IMR-90 (cell line): ENCODE results near the gene LDHAL6B.

ENCODE experiments used
- BHLHE40 ChIP-seq: fragments of 150-350 bp; IDR thresholded peaks from 2 replicates; pipeline ENCODE4 v1.6.1; 2016; ENCODE audit warnings: mild to moderate bottlenecking, low read depth, low read length
- FOS ChIP-seq: fragments of 150-350 bp; IDR thresholded peaks from 2 replicates; pipeline ENCODE4 v1.6.1; 2016; ENCODE audit warnings: low read depth, low read length
- MXI1 ChIP-seq: IDR thresholded peaks from 2 replicates; pipeline ENCODE4 v1.6.1; 2012; ENCODE audit warnings: low read depth, mild to moderate bottlenecking, low read length, moderate library complexity, borderline replicate concordance
- POLR2A ChIP-seq: IDR thresholded peaks from 2 replicates; pipeline ENCODE4 v1.6.1; 2012; ENCODE audit warnings: mild to moderate bottlenecking, low read depth, low read length
- RCOR1 ChIP-seq: IDR thresholded peaks from 2 replicates; pipeline ENCODE4 v1.6.1; 2012; ENCODE audit warnings: mild to moderate bottlenecking, low read length, improper control_type of control experiment; ENCODE audit not compliant: insufficient replicate concordance
- SMC3 ChIP-seq: fragments of 150-350 bp; IDR thresholded peaks from 2 replicates; pipeline ENCODE4 v1.6.1; 2016; ENCODE audit warnings: low read depth, mild to moderate bottlenecking, antibody characterized with exemption, low read length, moderate library complexity
- TF ChIP-seq, protein P1 (sequence below): conservative IDR thresholded peaks from 2 replicates; pipeline ENCODE4 v1.5.1; 2012; ENCODE audit warnings: mild to moderate bottlenecking, low read depth, low read length, improper control_type of control experiment
- TF ChIP-seq, protein P2 (sequence below): fragments of 150-350 bp; IDR thresholded peaks from 2 replicates; pipeline ENCODE4 v1.6.1; 2016; ENCODE audit warnings: low read depth, mild to moderate bottlenecking, low read length, moderate library complexity, borderline replicate concordance

DNA sequence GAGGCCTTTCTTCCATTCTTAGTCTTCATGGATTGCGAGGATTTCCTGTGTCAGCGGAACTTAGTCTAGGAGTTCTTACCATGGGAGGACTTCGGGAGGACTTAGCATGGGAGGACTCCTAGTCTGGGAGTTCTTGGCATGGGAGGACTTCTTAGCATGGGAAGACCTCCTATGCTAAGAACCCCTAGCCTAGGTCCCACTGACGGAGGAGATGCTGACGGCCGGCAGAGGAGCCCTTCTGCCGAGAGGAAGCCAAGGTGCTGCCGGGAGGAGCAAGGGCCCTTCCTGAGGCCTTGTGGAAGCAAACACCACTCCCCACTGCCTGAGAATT is 35.6 kb upstream of the LDHAL6B start:
- TF ChIP-seq, protein P1, sequence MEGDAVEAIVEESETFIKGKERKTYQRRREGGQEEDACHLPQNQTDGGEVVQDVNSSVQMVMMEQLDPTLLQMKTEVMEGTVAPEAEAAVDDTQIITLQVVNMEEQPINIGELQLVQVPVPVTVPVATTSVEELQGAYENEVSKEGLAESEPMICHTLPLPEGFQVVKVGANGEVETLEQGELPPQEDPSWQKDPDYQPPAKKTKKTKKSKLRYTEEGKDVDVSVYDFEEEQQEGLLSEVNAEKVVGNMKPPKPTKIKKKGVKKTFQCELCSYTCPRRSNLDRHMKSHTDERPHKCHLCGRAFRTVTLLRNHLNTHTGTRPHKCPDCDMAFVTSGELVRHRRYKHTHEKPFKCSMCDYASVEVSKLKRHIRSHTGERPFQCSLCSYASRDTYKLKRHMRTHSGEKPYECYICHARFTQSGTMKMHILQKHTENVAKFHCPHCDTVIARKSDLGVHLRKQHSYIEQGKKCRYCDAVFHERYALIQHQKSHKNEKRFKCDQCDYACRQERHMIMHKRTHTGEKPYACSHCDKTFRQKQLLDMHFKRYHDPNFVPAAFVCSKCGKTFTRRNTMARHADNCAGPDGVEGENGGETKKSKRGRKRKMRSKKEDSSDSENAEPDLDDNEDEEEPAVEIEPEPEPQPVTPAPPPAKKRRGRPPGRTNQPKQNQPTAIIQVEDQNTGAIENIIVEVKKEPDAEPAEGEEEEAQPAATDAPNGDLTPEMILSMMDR, result no peak
- TF ChIP-seq POLR2A (no peak), SMC3 (no peak), BHLHE40 (no peak), MXI1 (no peak), FOS (no peak), RCOR1 (no peak)
- TF ChIP-seq, protein P2, sequence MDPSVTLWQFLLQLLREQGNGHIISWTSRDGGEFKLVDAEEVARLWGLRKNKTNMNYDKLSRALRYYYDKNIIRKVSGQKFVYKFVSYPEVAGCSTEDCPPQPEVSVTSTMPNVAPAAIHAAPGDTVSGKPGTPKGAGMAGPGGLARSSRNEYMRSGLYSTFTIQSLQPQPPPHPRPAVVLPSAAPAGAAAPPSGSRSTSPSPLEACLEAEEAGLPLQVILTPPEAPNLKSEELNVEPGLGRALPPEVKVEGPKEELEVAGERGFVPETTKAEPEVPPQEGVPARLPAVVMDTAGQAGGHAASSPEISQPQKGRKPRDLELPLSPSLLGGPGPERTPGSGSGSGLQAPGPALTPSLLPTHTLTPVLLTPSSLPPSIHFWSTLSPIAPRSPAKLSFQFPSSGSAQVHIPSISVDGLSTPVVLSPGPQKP, result no peak
